Erythroblast (primary cell): ENCODE measurements around the gene GPC5.

Experiments used
- GATA1 ChIP-seq: IDR thresholded peaks from 2 replicates; pipeline ENCODE4 v1.6.1; 2011; ENCODE audit warnings: low read depth, mild to moderate bottlenecking, control low read depth, low read length, moderate library complexity
- POLR2A ChIP-seq: IDR thresholded peaks from 2 replicates; pipeline ENCODE4 v1.6.1; 2011; ENCODE audit warnings: mild to moderate bottlenecking, low read length

- TF ChIP-seq POLR2A (no peak), GATA1 (no peak)
Measured at GRCh38 chr13:92196591-92197256, 798.3 kb downstream of the GPC5 start.
